ENCODE measurements around the gene SMIM26. TPM values are rescaled to one million over a fixed set of nuclear protein-coding genes. Genes with fewer than 3 reads are reported as not detected.

Gene SMIM26
- total RNA-seq, 4 donors from 2014 or later = 83.1 to 164 (median 112) TPM

DNA sequence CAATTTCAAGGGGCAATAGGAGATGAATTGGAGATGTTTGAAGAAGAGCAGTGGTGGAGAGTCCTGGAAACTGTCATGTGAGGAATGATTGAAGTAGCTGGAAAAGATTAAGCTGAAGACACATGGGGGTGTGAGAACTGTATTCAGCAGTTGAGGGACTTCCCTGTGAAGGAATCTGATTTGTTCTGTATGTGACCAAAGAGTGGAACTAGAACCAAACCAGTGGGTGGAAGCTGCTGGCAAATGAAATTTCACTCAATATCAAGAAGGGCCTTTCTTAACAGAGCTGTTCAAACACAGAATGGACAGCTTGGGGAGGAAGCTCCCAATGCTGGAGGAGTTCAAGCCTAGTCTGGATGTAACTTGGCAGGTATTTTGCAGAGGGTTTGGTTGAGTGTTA lies 38.2 kb upstream of the SMIM26 start:
- intact Hi-C loops (cut with DNase I; ENCODE audit: low total_unique reads) = no loop called here
- H3K4me3 ChIP-seq (ENCODE audit: low read depth, poor library complexity, severe bottlenecking) = no peak overlapping the region
- no peak for DNase-seq (ENCODE audit: low spot score in 2 of 2)
- TF ChIP-seq POLR2A (IDR thresholded peaks at IDR 0.05) (no peak), CTCF (IDR thresholded peaks at IDR 0.05) (no peak)

DNA sequence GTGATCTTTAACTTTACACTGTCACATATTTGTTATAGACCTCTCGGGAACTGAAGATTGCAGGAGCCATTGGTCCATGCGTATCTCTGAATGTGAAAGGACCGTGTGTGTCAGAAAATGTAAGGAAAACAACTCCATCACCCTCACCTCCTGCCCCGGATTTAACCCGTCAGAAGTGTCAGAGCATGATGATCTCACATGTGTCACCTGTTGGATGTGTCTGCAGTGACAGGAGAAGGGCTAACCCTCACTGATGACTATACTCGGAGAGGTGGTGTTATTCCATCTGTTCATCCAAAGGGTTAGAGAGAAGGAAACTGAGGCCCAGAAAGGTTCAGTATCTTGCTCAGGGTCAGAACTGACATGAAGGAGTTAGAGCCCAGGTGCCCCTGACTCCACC lies 34.6 kb upstream of the SMIM26 start:
- H3K4me3 ChIP-seq (ENCODE audit: low read depth, poor library complexity, severe bottlenecking) = no peak overlapping the region
- TF ChIP-seq CTCF (IDR thresholded peaks at IDR 0.05) (no peak), POLR2A (IDR thresholded peaks at IDR 0.05) (no peak)
- intact Hi-C loops (cut with DNase I; ENCODE audit: low total_unique reads) = no loop called here
- WGBS, 2 donors = 94 to 97% methylated on average over 6 of the region's 6 CpGs
- no peak for DNase-seq (ENCODE audit: low spot score in 2 of 2)

GRCh38 chr20:18533491-18533890 lies 33.7 kb upstream of the SMIM26 start:
- no peak for DNase-seq (ENCODE audit: low spot score in 2 of 2)
- intact Hi-C loops (cut with DNase I; ENCODE audit: low total_unique reads) = no loop called here
- no peak overlapping the region for H3K4me3 ChIP-seq (ENCODE audit: low read depth, poor library complexity, severe bottlenecking)
- TF ChIP-seq POLR2A (IDR thresholded peaks at IDR 0.05) (no peak), CTCF (IDR thresholded peaks at IDR 0.05) (no peak)
- WGBS, 2 donors = 52 to 53% methylated on average over 1 of the region's 1 CpG

- TF ChIP-seq POLR2A (IDR thresholded peaks at IDR 0.05) (no peak), CTCF (IDR thresholded peaks at IDR 0.05) (no peak)
- no peak for DNase-seq (ENCODE audit: low spot score in 2 of 2)
- 86 to 94% methylated on average over 6 of the region's 6 CpGs for WGBS, 2 donors
- intact Hi-C loops (cut with DNase I; ENCODE audit: low total_unique reads) = no loop called here
- H3K4me3 ChIP-seq (ENCODE audit: low read depth, poor library complexity, severe bottlenecking) = no peak overlapping the region
These were observed 33.1 kb upstream of the SMIM26 start for GRCh38 chr20:18533978-18534644.

GRCh38 chr20:18537651-18538050 lies 29.6 kb upstream of the SMIM26 start:
- intact Hi-C loops (cut with DNase I; ENCODE audit: low total_unique reads) = no loop called here
- DNase-seq (ENCODE audit: low spot score in 2 of 2) = no peak
- no peak for TF ChIP-seq POLR2A (IDR thresholded peaks at IDR 0.05)
- no peak for TF ChIP-seq CTCF (IDR thresholded peaks at IDR 0.05)
- no peak overlapping the region for H3K4me3 ChIP-seq (ENCODE audit: low read depth, poor library complexity, severe bottlenecking)
- 93 to 100% methylated on average over 2 of the region's 2 CpGs for WGBS, 2 donors

DNA sequence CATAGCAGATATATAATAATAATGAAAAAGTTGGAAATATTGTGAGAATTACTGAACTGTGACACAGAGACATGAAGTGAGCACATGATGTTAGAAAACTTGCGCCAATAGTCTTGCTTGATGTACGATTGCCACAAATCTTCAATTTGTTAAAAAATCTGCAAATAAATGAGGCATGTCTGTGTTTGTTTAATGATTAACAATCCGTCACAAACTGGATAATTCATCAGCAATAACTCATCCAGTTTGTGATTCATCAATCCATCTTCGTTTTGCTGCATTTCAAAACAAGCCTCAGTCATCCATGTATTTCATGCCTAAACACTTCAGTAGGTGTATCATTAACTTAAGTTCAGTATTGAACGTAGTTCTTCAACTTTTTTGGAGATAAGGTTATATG lies 25.5 kb upstream of the SMIM26 start:
- intact Hi-C loops (cut with DNase I; ENCODE audit: low total_unique reads) = no loop called here
- 76 to 77% methylated on average over 5 of the region's 5 CpGs for WGBS, 2 donors
- TF ChIP-seq CTCF (IDR thresholded peaks at IDR 0.05) (no peak), POLR2A (IDR thresholded peaks at IDR 0.05) (no peak)
- H3K4me3 ChIP-seq (ENCODE audit: low read depth, poor library complexity, severe bottlenecking) = no peak overlapping the region
- no peak for DNase-seq (ENCODE audit: low spot score in 2 of 2)
